NCI-H187 (cell line): ENCODE data around the gene COL16A1.

Experiments used
- DNase-seq, 2 experiments: peaks; one replicate each; lab custom pipeline; 2025; lab: John Stamatoyannopoulos, UW

Gene COL16A1

GRCh38 chr1:31665234-31665878, 38.5 kb downstream of the COL16A1 start:
- DNase-seq, result no peak

GRCh38 chr1:31664528-31664927, 39.3 kb downstream of the COL16A1 start:
- DNase-seq, result no peak

GRCh38 chr1:31663622-31664452, 40.0 kb downstream of the COL16A1 start:
- DNase-seq, result peak in 1 of 2 experiments; percentile 42

- DNase-seq, result no peak
These were observed 41.4 kb downstream of the COL16A1 start for GRCh38 chr1:31662463-31662862.

- DNase-seq, result no peak
These were observed 42.0 kb downstream of the COL16A1 start for GRCh38 chr1:31661856-31662255.

- DNase-seq, result no peak
These were observed 42.9 kb downstream of the COL16A1 start for GRCh38 chr1:31660871-31661455.

GRCh38 chr1:31659889-31660288, 43.9 kb downstream of the COL16A1 start:
- no peak for DNase-seq

- no peak for DNase-seq
These were observed 45.1 kb downstream of the COL16A1 start for GRCh38 chr1:31658721-31659120.

- DNase-seq, result no peak
These were observed 45.8 kb downstream of the COL16A1 start for GRCh38 chr1:31657972-31658510.

GRCh38 chr1:31657020-31657804, 46.6 kb downstream of the COL16A1 start:
- DNase-seq, result no peak

GRCh38 chr1:31655756-31656155, 48.1 kb downstream of the COL16A1 start:
- no peak for DNase-seq

- DNase-seq, result no peak
These were observed 48.7 kb downstream of the COL16A1 start for GRCh38 chr1:31655104-31655503.

- DNase-seq, result no peak
These were observed 49.4 kb downstream of the COL16A1 start for GRCh38 chr1:31654474-31654776.

GRCh38 chr1:31653717-31654473, 49.9 kb downstream of the COL16A1 start:
- no peak for DNase-seq

GRCh38 chr1:31652891-31653499, 50.8 kb downstream of the COL16A1 start:
- DNase-seq, result no peak

- DNase-seq, result no peak
These were observed 52.1 kb downstream of the COL16A1 start for GRCh38 chr1:31651766-31652165.

- no peak for DNase-seq
These were observed 52.8 kb downstream of the COL16A1 start for GRCh38 chr1:31651089-31651420.

- no peak for DNase-seq
These were observed 53.4 kb downstream of the COL16A1 start for GRCh38 chr1:31650161-31651088.

- DNase-seq, result no peak
These were observed 55.0 kb downstream of the COL16A1 start for GRCh38 chr1:31648641-31649357.
